ENCODE data around the gene PSME2. TPM values are rescaled to one million over a fixed set of nuclear protein-coding genes. Genes with fewer than 3 reads are reported as not detected.

PSME2 gene
- total RNA-seq, 1 experiment from 2014 or later, result 188 TPM

DNA sequence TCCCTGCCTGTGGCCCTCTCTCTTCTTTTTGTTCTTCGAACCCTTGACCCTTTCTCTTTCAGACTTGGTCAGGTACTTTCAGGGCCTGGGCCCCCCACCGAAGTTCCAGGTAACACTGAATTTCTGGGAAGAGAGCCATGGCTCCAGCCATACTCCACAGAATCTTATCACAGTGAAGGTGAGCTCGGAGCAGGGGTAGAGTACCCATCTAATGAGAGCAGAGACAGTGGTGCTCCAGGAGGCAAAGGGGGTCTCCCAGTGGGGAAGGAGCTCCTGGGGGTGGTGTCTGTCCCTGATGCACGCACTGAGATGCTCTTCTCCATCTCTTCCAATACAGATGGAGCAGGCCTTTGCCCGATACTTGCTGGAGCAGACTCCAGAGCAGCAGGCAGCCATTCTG is 19.4 kb upstream of the PSME2 start:
- TF ChIP-seq TCF7L2 (IDR thresholded peaks at IDR 0.05; ENCODE audit: low read depth, low read length) (no peak), SIN3A (IDR thresholded peaks at IDR 0.05; ENCODE audit: borderline replicate concordance, insufficient read depth, low read depth, low read length) (no peak), CTCF (IDR thresholded peaks at IDR 0.05) (no peak), POLR2AphosphoS5 (IDR thresholded peaks at IDR 0.05; ENCODE audit: low read depth, low read length) (no peak)
- TF ChIP-seq, protein P1, sequence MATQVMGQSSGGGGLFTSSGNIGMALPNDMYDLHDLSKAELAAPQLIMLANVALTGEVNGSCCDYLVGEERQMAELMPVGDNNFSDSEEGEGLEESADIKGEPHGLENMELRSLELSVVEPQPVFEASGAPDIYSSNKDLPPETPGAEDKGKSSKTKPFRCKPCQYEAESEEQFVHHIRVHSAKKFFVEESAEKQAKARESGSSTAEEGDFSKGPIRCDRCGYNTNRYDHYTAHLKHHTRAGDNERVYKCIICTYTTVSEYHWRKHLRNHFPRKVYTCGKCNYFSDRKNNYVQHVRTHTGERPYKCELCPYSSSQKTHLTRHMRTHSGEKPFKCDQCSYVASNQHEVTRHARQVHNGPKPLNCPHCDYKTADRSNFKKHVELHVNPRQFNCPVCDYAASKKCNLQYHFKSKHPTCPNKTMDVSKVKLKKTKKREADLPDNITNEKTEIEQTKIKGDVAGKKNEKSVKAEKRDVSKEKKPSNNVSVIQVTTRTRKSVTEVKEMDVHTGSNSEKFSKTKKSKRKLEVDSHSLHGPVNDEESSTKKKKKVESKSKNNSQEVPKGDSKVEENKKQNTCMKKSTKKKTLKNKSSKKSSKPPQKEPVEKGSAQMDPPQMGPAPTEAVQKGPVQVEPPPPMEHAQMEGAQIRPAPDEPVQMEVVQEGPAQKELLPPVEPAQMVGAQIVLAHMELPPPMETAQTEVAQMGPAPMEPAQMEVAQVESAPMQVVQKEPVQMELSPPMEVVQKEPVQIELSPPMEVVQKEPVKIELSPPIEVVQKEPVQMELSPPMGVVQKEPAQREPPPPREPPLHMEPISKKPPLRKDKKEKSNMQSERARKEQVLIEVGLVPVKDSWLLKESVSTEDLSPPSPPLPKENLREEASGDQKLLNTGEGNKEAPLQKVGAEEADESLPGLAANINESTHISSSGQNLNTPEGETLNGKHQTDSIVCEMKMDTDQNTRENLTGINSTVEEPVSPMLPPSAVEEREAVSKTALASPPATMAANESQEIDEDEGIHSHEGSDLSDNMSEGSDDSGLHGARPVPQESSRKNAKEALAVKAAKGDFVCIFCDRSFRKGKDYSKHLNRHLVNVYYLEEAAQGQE (IDR thresholded peaks at IDR 0.05; ENCODE audit: insufficient read depth in 1 of 2, low read depth in 2 of 2, low read length in 1 of 2), result no peak
- ATAC-seq (no peak), DNase-seq (ENCODE audit: low read depth, low spot score) (no peak)
- H3K4me1 ChIP-seq (ENCODE audit: control insufficient read depth, insufficient read depth, low read length), result peaks cover 4% of the 10 kb centered on the region
- POLR2A ChIA-PET, result no interaction called here
- in situ Hi-C loops (cut with HindIII; ENCODE audit: low pct_unique_long_range_greater_than_20kb, low sequenced_read_pairs) (no loop called here), intact Hi-C loops (cut with micrococcal nuclease; ENCODE audit: unreplicated experiment) (no loop called here)
- no peak overlapping the region for H3K27ac ChIP-seq (ENCODE audit: low read length)
- H3K36me3 ChIP-seq (ENCODE audit: control insufficient read depth, insufficient read depth, low read length), result no peaks in the 10 kb centered on the region; the same call in none of the 2 replicates
- no TSS peak for BruUV-seq (replicated peaks)
- H3K27me3 ChIP-seq (ENCODE audit: control insufficient read depth, insufficient read depth, low read length), result no peaks in the 10 kb centered on the region
- no peaks in the 10 kb centered on the region for H3K9me3 ChIP-seq (ENCODE audit: control insufficient read depth, insufficient read depth, low read depth, low read length)
- CTCF ChIA-PET, result no interaction called here
- no peak overlapping the region for H3K4me3 ChIP-seq (ENCODE audit: low read depth in 2 of 2, low read length in 2 of 2)

- Histone ChIP-seq H3K27ac (ENCODE audit: low read length) (no peak overlapping the region), H3K4me1 (ENCODE audit: control insufficient read depth, insufficient read depth, low read length) (peaks cover 4% of the 10 kb centered on the region), H3K27me3 (ENCODE audit: control insufficient read depth, insufficient read depth, low read length) (no peaks in the 10 kb centered on the region), H3K36me3 (ENCODE audit: control insufficient read depth, insufficient read depth, low read length) (no peaks in the 10 kb centered on the region; the same call in none of the 2 replicates), H3K4me3 (ENCODE audit: low read depth in 2 of 2, low read length in 2 of 2) (no peak overlapping the region), H3K9me3 (ENCODE audit: control insufficient read depth, insufficient read depth, low read depth, low read length) (no peaks in the 10 kb centered on the region)
- ChIA-PET CTCF (no interaction called here), POLR2A (no interaction called here)
- in situ Hi-C loops (cut with HindIII; ENCODE audit: low pct_unique_long_range_greater_than_20kb, low sequenced_read_pairs) (no loop called here), intact Hi-C loops (cut with micrococcal nuclease; ENCODE audit: unreplicated experiment) (no loop called here)
- no TSS peak for BruUV-seq (replicated peaks)
- ATAC-seq (no peak), DNase-seq (ENCODE audit: low read depth, low spot score) (no peak)
- TF ChIP-seq POLR2AphosphoS5 (IDR thresholded peaks at IDR 0.05; ENCODE audit: low read depth, low read length) (no peak), TCF7L2 (IDR thresholded peaks at IDR 0.05; ENCODE audit: low read depth, low read length) (no peak), SIN3A (IDR thresholded peaks at IDR 0.05; ENCODE audit: borderline replicate concordance, insufficient read depth, low read depth, low read length) (no peak), CTCF (IDR thresholded peaks at IDR 0.05) (no peak)
- TF ChIP-seq, protein P1 (IDR thresholded peaks at IDR 0.05; ENCODE audit: insufficient read depth in 1 of 2, low read depth in 2 of 2, low read length in 1 of 2), result no peak
Observed at GRCh38 chr14:24164518-24164991, 18.1 kb upstream of the PSME2 start.
